ENCODE measurements around the gene LRRC10B.

DNA sequence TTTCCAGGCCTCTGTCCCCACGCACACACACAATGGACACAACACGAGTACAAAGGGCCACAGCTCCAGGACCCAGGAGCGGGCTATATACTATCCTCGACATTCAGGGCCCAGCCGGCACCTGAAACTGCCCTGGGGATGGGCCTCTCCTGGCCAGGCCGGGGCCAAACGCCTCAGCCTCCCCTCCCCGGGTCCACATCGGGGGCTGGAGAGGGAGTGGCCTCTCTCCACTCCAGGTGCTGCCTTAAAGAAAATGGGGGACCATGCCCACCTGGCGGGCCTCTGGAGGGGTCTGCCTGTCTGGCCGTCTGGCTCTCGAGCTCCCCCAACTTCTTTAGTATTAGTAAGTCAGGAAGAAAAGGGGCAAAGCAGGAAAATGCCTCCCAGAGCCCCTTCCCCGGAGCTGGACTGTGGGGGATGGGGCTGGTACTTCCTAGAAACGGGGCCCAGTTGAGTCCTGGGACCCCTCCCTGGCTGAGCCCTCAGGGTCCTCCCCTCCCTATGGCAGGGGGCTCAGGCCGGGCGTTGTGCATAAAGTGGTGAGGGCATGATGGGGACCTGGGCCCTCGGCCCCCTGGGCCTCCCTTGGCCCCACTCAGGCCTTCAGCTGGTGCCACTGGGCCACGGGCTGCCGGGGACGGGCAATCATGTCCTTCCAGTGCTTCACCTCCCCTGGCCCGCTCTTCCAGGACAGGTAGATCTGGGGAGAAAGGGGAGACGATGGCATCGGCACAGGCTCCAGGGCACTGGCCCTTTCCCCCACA lies 9.7 kb downstream of the LRRC10B start:
- no peak for TF ChIP-seq EZH2 (IDR thresholded peaks at IDR 0.05; ENCODE audit: insufficient read depth, poor library complexity, severe bottlenecking)
- TF ChIP-seq EZH2phosphoT487 (IDR thresholded peaks at IDR 0.05; ENCODE audit: insufficient read depth, low read depth): no peak
